ENCODE measurements around the gene LYPD4. TPM values are rescaled to one million over a fixed set of nuclear protein-coding genes. Genes with fewer than 3 reads are reported as not detected.

LYPD4 gene
- total and polyA plus RNA-seq, 8 donors, result not detected

DNA sequence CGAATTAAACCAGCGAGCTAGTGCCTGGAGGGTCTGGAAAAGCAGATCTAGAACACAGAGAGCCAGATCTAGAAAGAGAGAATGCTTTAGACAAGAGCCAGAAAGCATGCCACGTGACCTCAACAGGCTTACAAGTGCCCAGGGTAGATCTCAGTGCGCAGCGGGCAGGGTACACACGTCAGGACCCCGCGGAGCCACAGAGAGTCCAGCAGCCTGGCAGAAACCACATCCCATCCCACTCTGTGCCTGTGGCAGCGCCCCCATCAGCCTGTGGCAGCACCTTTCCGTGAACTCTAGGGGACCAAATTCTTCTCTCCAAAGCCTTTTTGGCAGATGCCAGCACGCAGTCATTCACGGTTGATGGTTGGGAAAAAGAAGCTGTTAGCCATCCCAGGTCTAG is 44.4 kb upstream of the LYPD4 start:
- Histone ChIP-seq H3K27ac (no peak overlapping the region), H3K36me3 (peaks cover 0 to 21% (median 4%) of the 10 kb centered on the region in 3 donors), H3K27me3 (no peaks in the 10 kb centered on the region), H3K9me3 (no peaks in the 10 kb centered on the region), H3K4me1 (peaks cover 10 to 21% (median 13%) of the 10 kb centered on the region in 3 donors), H3K4me3 (no peak overlapping the region)
- ATAC-seq (no peak), DNase-seq (no peak), FAIRE-seq (no peak)
- WGBS, 2 donors, result 89% methylated on average over 12 of the region's 12 CpGs
- TF ChIP-seq, protein P1, sequence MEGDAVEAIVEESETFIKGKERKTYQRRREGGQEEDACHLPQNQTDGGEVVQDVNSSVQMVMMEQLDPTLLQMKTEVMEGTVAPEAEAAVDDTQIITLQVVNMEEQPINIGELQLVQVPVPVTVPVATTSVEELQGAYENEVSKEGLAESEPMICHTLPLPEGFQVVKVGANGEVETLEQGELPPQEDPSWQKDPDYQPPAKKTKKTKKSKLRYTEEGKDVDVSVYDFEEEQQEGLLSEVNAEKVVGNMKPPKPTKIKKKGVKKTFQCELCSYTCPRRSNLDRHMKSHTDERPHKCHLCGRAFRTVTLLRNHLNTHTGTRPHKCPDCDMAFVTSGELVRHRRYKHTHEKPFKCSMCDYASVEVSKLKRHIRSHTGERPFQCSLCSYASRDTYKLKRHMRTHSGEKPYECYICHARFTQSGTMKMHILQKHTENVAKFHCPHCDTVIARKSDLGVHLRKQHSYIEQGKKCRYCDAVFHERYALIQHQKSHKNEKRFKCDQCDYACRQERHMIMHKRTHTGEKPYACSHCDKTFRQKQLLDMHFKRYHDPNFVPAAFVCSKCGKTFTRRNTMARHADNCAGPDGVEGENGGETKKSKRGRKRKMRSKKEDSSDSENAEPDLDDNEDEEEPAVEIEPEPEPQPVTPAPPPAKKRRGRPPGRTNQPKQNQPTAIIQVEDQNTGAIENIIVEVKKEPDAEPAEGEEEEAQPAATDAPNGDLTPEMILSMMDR (IDR thresholded peaks at IDR 0.05), result no peak
- intact Hi-C loops (cut with DNase I), result no loop called here

DNA sequence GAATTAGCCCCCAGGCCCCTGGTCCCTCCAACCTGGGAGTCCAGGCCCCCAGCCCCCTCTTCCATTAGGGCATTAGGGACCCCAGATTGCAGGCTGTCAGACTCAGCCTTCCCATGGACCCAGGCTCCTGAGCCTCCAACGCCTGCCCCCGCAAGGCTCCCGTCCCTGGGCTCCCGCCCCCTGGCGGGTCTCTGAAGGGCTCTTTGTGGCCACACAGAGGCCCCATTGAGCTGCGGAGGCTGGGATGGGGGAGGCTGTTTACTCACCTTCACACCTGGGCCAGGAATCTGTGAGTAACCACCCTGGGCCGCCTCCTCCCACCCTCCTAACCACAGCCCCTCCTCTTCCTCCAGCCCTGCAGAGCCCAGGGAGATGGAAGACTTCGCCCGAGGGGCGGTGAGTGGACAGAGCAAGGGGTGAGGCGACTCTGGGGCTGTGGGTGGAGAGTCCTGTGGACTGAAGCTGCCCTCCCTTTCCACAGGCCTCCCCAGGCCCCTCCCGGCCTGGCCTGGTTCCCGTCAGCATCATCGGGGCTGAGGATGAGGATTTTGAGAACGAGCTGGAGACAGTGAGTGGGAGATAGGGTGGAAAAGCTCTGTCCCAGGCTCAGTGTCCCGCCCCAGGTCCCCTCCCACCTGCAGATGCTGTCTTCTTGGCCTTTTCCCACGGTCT is 43.4 kb upstream of the LYPD4 start:
- Histone ChIP-seq H3K4me3 (no peak overlapping the region), H3K4me1 (peaks cover 10 to 21% (median 13%) of the 10 kb centered on the region in 3 donors), H3K27me3 (no peaks in the 10 kb centered on the region), H3K36me3 (peaks cover 0 to 19% (median 4%) of the 10 kb centered on the region in 3 donors), H3K27ac (peak overlapping the region in 2 of 4 donors; percentile 57), H3K9me3 (no peaks in the 10 kb centered on the region)
- 48 to 50% methylated on average over 16 to 17 of the region's 17 CpGs for WGBS, 2 donors
- DNase-seq (peak in 5 of 6 donors; percentile 61 to 69 (median 65)), FAIRE-seq (no peak), ATAC-seq (peak in 3 of 4 donors; percentile 30 to 46 (median 36))
- TF ChIP-seq, protein P1 (IDR thresholded peaks at IDR 0.05), result no peak
- intact Hi-C loops (cut with DNase I), result no loop called here

DNA sequence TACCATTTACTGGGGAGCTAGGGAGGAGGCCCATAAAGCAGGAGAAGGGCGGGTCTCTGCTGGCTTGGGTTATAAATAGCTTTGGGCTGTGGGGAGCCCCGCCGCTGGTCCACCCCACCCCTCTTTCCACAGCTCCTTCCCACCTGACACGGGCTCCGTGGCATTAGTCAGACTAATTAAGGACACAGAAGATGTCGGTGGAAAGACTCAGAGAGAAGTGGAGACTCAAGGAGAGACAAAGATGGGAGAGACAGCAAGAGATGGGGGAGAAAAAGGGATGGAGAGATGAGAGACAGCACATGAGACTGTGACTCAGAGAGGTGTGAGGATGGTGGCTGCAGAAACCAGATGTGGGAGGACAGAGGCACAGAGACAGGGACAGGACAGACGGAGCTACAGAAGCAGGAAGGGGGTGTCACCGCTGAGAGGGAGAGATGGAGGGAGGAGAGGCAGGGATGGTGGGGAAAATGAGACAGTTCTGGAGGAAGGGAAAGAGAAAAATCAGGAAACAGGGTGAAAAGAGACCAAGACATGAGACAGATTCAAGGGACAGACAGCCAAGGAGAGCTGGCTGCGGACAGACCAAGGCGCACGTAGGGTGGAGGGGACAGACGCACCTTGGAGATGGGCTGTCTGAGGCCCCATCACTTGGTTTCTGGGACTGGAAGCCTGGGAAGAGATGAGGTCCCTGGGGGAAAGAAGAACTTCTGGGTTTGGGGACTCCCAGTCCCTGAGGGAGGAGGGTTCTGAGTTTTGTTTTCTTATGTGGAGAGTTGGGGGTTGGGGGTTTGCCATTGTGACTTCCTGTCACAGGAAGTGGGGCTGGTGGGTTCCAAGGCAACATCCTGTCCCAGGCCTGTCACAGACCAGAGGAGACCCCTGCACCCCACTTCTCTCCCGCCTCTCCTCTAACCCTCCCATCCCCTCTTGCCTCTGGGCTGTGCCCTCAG is 42.6 kb upstream of the LYPD4 start:
- Histone ChIP-seq H3K4me1 (peaks cover 10 to 21% (median 13%) of the 10 kb centered on the region in 3 donors), H3K27ac (peak overlapping the region in 2 of 4 donors; percentile 57), H3K9me3 (no peaks in the 10 kb centered on the region), H3K27me3 (no peaks in the 10 kb centered on the region), H3K4me3 (no peak overlapping the region), H3K36me3 (peaks cover 0 to 11% (median 1%) of the 10 kb centered on the region in 3 donors)
- DNase-seq, result no peak
- no peak for FAIRE-seq
- WGBS, 2 donors, result 66 to 67% methylated on average over 12 to 13 of the region's 13 CpGs
- no peak for ATAC-seq
- intact Hi-C loops (cut with DNase I), result no loop called here
- TF ChIP-seq, protein P1 (IDR thresholded peaks at IDR 0.05), result no peak

DNA sequence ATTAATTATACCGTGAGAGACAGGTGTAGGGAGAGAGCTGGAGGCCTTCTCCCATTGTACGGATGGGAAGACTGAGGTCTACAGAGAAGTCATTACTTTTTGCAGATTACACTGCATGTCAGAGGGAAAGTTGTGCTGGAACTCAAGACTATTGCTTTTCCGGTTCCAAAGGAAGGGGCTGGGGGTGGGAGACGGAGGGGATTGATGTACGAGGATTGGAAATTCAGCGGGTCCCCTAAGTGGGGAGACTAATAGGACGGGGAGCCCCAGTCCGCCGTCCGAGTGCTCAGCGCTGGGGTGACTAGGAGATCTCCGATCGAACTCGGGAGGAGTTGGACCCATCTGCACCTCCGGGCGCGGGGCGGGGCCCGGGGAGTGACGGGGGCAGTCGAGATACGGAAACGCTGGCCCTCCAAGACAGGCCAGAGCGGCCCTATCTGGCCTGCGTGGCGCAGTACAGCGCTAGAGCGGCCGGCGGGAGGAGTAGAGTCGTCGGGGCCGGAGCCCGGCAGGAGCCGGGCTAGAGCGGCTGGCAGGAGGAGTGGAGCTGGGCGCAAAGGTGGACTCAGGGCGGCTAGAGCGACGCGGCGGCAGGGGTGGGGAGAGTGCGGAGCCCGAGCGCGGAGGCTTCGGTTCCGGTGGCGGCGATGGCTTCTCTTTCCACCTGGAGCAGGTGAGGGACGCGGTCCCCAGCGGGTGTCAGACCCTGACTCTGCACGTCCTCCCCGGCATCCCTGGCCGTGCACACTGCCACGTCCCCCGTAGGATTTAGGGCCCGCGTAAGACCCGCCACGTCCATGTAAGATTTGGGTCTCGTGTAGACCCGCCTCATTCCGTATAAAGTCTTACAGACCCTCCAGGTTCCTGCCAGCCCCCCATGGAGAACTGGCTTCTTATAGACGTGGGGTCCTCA is 39.6 kb upstream of the LYPD4 start:
- Histone ChIP-seq H3K9me3 (no peaks in the 10 kb centered on the region), H3K27me3 (no peaks in the 10 kb centered on the region), H3K4me1 (peaks cover 10 to 21% (median 13%) of the 10 kb centered on the region in 3 donors), H3K27ac (peak overlapping the region; percentile 25 to 76 (median 64)), H3K4me3 (peak overlapping the region; percentile 62 to 95 (median 87)), H3K36me3 (peaks cover 0 to 5% (median 0%) of the 10 kb centered on the region in 3 donors)
- peak; percentile 93 to 97 (median 94) for ATAC-seq
- intact Hi-C loops (cut with DNase I), result no loop called here
- peak; percentile 95 to 99 (median 96) for DNase-seq
- 1% methylated on average over 64 to 66 of the region's 66 CpGs for WGBS, 2 donors
- FAIRE-seq, result peak; percentile 56
- TF ChIP-seq, protein P1 (IDR thresholded peaks at IDR 0.05), result no peak
